AG09319 (cell line): ENCODE data around the gene FOXL3.
"Not testable (repeated sequence)": the region's sequence is repeated elsewhere in the genome, so short reads cannot be mapped to it uniquely, and the experiment has no call there.

Source experiments
- DNase-seq: peaks from one replicate; pipeline ENCODE4 v3.0.0-alpha.2; 2010; ENCODE audit warnings: low read depth; ENCODE audit errors: extremely low read depth
- CTCF ChIP-seq: IDR thresholded peaks from 2 replicates; pipeline ENCODE4 v1.5.1; 2011; ENCODE audit warnings: low read depth, mild to moderate bottlenecking, inconsistent platforms, low read length, moderate library complexity

The FOXL3 gene

GRCh38 chr7:293681-294439 is 3.9 kb downstream of the FOXL3 start:
- no peak for TF ChIP-seq CTCF
- no peak for DNase-seq

GRCh38 chr7:294440-295154 is 4.6 kb downstream of the FOXL3 start:
- DNase-seq = no peak
- no peak for TF ChIP-seq CTCF

DNA sequence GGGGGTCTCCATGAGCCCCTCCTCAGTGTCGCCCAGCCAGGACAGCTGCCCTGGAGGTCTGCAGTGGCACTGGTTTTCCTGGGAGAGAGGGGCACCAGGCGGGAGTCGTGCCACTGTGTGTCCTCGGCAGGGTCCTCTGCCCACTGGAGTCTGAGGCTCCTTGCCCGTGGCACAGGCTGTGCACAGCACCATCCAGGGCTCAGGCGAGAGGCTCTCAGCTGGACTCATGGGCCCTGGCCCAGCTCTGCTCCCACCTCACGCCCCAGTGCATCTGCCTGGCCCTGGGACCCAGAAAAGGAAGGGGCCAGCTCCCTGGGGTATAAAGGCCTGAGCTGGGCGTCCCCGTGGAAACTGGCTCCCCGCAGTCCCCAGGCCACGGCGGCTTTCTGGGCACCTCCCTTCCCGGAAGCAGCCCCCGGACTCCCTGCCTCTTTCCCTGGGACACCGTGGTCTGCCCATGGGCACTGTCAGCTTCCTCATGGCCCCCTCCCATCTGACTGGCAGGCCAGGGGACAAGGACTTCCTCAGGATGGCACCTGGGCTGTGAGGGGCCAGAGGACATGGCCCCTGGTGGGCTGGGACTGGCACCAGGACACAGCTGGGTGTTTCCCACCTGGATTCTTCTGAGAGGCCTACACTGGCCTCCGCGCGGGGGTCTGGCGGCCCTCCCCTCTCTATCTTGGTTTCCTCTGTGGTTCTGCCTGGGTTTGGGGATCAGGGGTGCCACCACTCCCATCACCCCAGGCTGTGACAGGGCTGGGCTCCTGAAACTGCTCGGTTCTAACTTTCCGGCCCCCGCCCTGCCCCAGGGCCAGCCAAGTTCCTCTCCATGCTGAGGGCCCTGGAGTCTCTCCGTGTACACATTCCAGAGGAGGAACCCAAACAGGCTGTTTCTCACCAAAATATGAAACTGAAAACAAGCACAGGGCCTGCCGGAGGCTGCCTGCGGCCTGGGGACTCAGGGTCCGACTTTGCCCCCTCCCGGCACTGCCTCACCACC is 5.5 kb downstream of the FOXL3 start:
- no peak for DNase-seq
- TF ChIP-seq CTCF = no peak

GRCh38 chr7:296373-296945 is 6.5 kb downstream of the FOXL3 start:
- no peak for TF ChIP-seq CTCF
- no peak for DNase-seq

GRCh38 chr7:297141-297540 is 7.2 kb downstream of the FOXL3 start:
- not testable (repeated sequence) for DNase-seq

DNA sequence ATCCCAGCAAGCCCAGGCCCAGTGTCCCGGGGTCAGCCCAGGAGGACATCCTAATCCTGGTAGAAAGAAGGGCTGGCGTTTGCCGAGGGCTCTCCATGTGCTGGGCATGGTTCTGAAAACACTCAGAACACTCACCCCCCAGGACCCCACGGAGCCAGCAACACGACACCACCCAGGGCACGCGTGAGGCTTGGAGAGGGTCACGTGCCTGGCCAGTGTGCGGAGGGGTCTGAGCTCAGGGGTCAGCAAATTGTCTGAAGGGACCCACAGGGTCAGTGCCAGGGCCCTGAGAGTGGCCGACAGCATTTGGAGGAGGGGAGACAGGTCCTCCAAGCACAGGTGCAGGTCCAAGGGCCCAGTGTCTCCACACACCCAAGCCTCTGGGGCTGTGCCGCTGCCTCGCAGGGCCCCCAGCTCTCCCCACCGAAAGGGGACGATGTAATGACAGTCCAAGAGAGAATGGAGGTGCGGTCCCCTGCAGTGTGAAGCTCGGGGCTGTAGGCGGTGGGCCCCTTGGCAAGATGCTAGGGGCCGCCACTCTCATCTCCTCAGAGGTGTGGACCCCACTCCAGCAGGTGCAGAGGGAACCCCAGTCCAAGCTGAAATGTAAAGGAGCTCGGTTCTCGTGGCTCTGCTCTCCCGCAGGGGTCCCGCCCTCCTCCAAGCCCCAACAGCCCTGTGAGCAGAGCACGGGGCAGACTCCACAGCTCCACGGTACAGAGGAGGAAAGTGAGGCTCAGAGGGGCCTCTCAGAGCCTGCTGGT is 7.8 kb downstream of the FOXL3 start:
- DNase-seq = no peak
- no peak for TF ChIP-seq CTCF

GRCh38 chr7:298375-298702 is 8.4 kb downstream of the FOXL3 start:
- TF ChIP-seq CTCF = no peak
- DNase-seq = no peak
